ENCODE results near the gene BMPER.

DNA sequence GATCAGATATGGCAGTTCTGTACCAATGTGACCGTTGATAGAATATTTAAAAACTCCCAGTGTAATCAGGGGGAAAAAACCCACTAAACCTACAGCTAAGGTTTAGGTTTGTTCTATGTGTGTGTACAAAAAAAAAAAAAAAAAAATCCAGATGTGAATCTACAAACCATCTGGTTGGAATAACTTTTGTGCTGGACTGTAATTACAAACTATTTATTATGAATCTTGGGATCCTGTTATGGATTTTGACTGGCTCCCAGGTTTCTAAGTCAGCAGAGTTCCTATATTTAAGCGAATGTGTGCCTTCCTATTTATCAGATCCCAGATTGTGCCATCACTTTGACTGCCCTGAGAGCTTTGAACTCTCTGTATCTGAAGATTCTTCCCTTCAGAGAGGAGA lies 29.1 kb downstream of the BMPER start:
- no peak for TF ChIP-seq CTCF (IDR thresholded peaks at IDR 0.05)
- TF ChIP-seq POLR2A (IDR thresholded peaks at IDR 0.05): no peak
- TF ChIP-seq EP300 (IDR thresholded peaks at IDR 0.05): no peak

Measured in upper lobe of left lung (tissue), 4 donors.